22Rv1 (cell line): Measurements from ENCODE around the gene TMEM109.

Source experiments
- ZFX ChIP-seq: fragments of 450-650 bp; IDR thresholded peaks from 2 replicates; pipeline ENCODE4 v1.6.1; 2017; ENCODE audit warnings: antibody characterized with exemption, borderline replicate concordance
- TF ChIP-seq, protein P1 (sequence below): fragments of 450-650 bp; IDR thresholded peaks from 2 replicates; pipeline ENCODE4 v1.5.1; 2017; ENCODE audit warnings: mild to moderate bottlenecking

- TF ChIP-seq, protein P1, sequence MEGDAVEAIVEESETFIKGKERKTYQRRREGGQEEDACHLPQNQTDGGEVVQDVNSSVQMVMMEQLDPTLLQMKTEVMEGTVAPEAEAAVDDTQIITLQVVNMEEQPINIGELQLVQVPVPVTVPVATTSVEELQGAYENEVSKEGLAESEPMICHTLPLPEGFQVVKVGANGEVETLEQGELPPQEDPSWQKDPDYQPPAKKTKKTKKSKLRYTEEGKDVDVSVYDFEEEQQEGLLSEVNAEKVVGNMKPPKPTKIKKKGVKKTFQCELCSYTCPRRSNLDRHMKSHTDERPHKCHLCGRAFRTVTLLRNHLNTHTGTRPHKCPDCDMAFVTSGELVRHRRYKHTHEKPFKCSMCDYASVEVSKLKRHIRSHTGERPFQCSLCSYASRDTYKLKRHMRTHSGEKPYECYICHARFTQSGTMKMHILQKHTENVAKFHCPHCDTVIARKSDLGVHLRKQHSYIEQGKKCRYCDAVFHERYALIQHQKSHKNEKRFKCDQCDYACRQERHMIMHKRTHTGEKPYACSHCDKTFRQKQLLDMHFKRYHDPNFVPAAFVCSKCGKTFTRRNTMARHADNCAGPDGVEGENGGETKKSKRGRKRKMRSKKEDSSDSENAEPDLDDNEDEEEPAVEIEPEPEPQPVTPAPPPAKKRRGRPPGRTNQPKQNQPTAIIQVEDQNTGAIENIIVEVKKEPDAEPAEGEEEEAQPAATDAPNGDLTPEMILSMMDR, result no peak
- TF ChIP-seq ZFX, result no peak
These were observed 11.3 kb upstream of the TMEM109 start for GRCh38 chr11:60902625-60903024.
